NOMO-1 treated with DMSO at 0.1 percent for 48 hours (cell line): ENCODE results near the gene GRM7.

Source experiments
- DNase-seq: peaks from one replicate; lab custom pipeline; 2025; ENCODE audit not compliant: unreplicated experiment; lab: John Stamatoyannopoulos, UW

The GRM7 gene

GRCh38 chr3:7759630-7760029 lies 898.7 kb downstream of the GRM7 start:
- DNase-seq: peak; percentile 10

- no peak for DNase-seq
Measured at GRCh38 chr3:7760718-7761117, 899.8 kb downstream of the GRM7 start.

GRCh38 chr3:7764115-7764514 lies 903.2 kb downstream of the GRM7 start:
- no peak for DNase-seq

- peak; percentile 43 for DNase-seq
Measured at GRCh38 chr3:7766530-7766929, 905.6 kb downstream of the GRM7 start.

- DNase-seq: no peak
Measured at GRCh38 chr3:7779331-7779730, 918.4 kb downstream of the GRM7 start.

GRCh38 chr3:7781395-7781794 lies 920.5 kb downstream of the GRM7 start:
- no peak for DNase-seq

GRCh38 chr3:7787871-7788828 lies 927.2 kb downstream of the GRM7 start:
- no peak for DNase-seq

- no peak for DNase-seq
Measured at GRCh38 chr3:7788881-7789280, 928.0 kb downstream of the GRM7 start.

GRCh38 chr3:7789324-7789723 lies 928.4 kb downstream of the GRM7 start:
- DNase-seq: no peak

GRCh38 chr3:7790141-7790540 lies 929.2 kb downstream of the GRM7 start:
- DNase-seq: no peak
